GM18861 (cell line): ENCODE data around the gene BCAM.
"Not testable (repeated sequence)": the region's sequence is repeated elsewhere in the genome, so short reads cannot be mapped to it uniquely, and the experiment has no call there.

Source experiments
- ATAC-seq: cut with Tn5 transposase; IDR thresholded peaks from one replicate; pipeline ENCODE4 v1.9.1; 2021; ENCODE audit not compliant: unreplicated experiment

The BCAM gene

DNA sequence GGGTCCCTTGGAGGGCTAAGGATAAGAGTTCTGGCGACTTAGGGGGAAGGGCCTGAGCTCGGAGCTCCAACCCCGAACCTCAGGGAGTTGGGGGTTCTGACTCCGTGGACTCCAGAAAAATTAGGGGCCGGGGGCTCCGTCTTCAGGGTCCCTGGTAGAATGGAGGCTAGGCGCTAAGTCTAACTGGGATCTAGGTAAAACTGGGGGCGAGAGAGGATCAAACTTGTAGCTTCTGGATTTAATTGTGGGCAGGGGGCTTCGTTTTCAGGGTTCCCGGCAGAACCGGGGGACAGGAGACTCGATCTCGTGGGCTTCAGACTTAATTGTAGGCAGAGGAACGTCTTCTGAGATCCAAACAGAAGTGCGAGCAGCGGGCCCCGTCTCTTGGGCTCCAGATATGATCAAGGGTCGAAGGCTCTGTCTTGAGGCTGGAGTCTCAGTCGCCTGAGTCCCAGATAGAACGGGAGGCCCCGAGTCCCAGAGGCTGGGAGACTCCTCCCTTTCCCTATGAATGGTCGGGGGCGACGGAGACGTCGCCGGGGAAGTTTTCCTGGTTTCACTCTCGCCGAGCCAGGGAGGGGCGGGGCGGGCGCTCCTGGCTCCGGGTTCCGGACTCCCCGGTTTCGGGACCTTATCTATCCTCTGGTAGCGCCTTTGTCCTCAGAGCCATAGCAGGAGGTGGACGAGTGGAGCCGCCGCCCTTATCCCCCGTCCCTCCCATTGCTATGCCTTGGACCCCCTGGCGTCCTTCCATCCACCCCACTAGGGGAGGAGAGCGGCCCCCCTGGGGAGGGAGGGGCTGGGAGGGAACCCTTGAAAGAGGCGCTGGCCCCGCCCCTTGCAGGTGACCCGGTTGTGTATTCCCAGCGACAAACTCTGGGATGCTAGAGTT is 38.5 kb downstream of the BCAM start:
- ATAC-seq = no peak

DNA sequence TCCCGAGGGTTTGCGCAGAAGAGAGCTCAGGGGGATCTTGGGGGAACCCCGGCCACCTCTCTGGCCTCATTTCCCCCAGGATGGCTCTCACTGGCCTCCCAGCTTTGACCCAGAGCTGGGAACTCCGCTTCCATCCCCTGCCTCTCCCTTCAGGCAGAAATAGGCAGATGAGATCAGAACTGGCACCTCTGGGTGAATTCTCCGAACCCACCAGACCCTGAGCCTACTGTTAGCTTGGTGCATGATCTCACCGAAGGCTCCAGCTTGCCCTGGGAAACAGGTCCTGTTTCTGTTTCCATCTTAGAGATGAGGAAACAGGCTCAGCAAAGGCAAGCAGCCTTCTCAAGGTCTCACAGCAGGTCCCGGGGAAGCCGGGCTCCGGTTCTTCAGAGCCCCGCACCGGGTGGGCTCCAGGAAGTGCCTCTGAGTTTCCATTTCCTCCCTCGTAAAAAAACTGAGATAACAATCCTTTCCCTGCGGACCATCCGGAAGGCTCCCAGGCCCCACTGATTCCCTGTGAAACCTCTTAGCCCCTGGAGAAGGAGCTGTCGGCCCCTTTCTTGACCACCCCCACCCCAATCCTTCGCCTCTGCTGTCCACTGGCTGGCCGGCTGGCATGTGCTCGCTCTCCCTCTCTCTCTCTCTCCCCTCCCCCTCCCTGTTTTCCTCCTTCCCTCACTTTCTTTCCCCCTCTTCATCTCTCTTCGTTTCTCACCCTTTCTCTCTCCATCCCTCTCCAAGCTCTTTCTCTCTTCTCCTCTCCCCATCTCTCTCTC is 39.3 kb downstream of the BCAM start:
- ATAC-seq = no peak

DNA sequence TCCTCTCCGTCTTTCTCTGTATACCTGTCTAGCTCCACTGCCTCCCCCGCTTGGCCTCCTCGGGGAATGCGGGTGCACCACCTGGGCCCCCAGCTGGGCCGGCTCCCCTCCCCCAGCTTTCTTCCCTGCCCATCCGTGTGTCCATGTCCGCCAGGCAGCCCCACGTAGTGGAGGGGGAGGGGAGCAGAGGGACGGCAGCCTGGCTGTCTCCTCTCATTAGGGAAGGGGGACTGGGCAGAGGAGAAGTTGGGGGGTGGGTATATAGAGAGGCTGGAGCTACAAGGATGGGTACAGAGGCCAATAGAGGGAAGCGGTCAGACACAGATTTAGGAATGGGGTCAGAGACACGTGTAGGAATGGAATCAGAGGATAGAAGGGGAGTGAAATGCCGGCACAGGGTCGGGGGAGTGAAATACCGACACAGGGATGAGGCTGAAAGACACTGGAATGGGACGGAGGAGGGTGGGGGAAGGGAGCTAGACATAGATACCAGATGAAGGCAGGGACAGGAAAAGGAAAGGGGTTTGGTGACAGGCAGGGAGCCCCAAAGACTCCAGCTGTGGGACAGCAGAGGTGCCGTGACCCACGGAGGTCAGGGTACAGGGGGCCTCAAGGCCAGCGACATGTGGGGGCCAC is 40.0 kb downstream of the BCAM start:
- no peak for ATAC-seq

DNA sequence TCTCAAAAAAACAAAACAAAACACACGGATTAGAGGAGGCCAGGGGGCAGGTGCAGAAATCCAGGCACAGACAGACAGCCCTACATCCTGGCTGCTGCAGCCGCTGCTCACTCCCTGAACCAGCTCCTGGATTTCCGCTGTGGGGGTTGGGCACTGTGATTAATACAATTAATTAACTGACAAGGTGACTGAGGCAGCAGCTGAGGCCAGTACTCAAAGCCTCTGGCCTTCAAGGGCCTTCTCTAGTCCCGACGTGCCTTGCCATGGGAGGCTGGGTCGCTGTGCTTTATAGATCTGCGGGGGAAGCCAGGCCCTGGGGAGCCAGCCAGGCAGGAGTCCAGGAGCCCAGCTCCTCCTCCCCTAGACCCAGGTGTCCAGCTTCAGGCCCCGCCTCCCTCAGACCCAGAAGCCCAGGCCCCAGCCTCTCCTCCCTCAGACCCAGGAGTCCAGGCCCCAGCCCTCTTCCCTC is 41.8 kb downstream of the BCAM start:
- no peak for ATAC-seq

DNA sequence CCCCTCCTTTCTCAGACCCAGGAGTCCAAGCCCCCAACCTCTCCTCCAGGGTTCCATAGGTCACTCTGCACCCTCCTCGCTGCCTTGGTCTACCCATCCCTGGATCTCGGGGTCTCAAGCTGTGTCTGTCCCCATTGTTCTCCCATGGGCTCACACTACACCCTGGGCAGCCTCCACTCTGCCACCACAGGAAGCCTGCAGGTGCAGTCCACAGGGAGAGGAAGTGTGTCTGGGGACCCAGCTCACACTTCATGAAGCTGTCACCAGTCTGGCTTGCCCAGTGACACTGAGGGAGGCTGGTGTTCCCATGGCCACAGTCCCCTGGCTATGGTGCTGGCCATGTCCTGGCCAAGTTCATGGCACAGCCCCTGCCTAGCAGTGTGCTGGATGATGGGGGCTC is 42.5 kb downstream of the BCAM start:
- no peak for ATAC-seq

DNA sequence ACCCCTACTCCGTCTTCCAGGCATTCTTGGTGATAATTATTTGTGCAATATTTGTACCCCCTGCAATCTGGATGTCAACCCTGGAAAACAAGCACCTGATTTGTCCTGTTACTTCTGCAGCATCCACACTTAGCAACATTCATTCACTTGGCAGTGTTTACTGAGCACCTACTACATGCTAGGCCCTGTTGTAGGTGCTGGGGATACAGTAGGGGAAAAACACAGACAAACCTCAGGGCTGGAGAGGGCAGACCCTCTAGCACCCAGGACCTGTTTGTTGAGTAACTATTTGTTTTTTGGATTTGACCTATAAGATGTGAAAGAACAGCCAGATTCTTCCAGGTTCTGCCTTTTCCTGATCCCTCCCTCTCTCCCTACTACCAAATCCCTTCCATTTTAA is 46.7 kb downstream of the BCAM start:
- ATAC-seq = no peak

DNA sequence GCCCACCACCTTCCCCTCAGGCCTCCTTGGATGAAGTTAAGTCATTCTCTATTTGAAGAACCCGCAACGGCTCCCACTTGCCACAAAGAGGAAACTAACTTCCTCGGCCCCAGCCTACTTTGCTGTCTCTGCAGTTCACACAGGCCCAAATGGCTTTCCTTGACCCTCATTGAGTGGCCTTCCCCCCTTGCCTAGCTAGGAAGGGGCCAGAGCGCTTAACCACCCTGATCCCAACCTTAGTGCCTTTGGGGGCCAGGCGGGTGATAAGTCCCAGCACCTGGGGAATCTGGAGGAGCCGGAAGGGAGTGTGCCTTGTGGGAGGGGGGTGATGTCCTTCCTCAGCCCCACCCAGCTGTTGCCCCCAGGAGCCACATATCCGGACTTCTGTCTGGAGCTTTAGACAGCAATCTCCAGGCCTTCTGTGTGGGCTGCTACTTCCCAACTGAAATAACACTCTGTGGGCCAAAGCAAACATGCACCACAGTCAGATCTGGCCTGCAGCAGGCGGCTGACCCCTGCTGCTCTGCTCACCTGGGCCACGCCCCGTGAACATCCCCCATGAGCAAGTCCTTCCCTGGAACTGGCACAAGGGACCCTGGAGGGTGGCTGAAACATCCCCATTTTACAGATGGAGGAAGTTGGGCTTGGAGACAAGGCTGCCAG is 47.6 kb downstream of the BCAM start:
- no peak for ATAC-seq

DNA sequence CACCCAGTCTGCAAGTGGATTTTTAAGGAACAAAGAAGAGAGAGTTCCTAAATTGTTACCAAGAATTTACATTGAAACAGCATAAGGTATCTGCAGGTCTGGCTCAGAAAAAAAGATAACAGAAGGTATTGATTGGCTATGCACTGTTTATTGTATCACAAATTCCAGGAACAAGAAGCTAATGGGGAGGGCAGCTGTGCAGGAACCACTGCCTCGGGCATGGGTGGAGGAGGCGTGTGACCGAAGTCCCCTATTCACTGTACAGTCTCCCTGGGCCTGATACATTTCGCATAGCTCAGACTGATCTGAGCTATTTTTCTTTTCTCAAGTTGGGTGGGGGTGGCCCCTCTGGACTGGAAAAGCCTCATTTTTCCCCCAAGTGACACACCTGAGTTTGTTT is 48.9 kb downstream of the BCAM start:
- ATAC-seq = no peak

DNA sequence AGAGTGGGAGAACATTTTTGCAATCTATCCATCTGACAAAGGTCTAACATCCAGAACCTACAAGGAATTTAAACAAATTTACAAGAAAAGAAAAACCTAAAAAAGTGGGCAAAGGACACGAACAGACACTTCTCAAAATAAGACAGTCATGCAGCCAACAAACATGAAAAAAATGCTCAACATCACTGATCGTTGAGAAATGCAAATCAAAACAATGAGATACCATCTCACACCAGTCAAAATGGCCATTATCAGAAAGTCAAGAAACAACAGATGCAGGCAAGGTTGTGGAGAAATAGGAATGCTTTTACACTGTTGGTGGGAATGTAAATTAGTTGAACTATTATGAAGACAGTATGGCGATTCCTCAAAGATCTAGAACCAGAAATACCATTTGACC is 52.7 kb downstream of the BCAM start:
- not testable (repeated sequence) for ATAC-seq

DNA sequence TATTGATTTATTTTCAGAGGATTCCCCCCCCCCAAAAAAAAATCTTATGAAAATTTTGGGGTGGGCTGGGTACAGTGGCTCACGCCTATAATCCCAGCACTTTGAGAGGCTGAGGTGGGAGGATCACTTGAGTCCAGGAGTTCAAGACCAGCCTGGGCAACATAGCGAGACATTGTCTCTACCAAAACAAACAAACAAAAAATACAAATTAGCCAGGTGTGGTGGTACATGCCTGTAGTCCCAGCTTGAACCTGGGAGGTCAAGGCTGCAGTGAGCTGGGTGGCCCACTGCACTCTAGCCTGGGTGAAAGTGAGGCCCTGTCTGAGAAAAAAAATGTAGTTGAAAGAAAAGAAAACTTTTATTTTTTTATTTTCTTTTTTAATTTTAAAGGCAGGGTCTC is 55.1 kb downstream of the BCAM start:
- ATAC-seq = no peak

DNA sequence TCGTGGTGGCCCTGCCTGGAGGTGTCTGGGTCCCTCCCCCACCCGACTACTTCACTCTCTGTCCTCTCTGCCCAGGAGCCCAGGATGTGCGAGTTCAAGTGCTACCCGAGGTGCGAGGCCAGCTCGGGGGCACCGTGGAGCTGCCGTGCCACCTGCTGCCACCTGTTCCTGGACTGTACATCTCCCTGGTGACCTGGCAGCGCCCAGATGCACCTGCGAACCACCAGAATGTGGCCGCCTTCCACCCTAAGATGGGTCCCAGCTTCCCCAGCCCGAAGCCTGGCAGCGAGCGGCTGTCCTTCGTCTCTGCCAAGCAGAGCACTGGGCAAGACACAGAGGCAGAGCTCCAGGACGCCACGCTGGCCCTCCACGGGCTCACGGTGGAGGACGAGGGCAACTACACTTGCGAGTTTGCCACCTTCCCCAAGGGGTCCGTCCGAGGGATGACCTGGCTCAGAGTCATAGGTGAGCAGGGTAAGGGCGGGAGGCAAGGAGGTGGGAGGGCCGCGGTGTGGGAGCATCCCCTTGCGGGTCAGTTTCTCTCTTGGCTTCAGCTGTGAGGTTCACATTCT is 56.4 kb downstream of the BCAM start:
- no peak for ATAC-seq

DNA sequence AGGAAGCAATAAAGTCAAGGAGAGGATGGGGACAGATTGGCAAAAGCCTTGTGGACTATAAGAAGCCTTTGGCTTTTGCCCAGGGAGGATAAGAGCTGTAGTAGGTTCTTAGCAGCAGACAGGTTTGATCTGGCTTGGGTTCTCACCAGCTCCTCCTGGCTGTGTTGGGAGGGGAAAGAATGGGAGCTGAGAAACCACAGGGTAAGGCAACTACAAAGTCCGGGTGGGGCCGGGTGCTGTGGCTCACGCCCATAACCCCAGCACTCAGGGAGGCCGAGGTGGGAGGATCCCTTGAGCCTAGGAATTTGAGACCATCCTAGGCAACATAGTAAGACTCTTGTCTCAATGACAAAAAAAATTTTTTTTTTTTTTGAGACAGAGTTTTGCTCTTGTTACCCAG is 57.8 kb downstream of the BCAM start:
- ATAC-seq = no peak

DNA sequence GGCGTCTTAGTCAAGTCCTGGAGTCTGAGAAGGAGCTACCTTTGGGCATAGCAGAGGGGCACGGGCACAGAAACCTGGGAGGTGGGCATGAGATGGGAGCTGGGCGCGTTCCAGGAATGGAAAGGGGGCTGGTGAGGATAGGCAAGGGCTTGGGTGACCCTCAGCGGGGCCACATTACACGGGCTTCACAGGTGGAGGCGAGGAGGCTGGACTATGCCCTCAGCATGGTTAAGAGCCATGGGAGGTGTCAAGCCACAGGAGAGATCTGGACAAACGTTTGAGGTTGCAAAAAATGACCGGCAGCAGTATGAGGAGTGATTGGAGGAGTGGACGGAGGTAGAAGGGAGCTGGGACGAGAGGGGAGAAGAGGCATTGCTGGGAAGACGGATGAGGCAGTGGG is 58.7 kb downstream of the BCAM start:
- ATAC-seq = no peak

DNA sequence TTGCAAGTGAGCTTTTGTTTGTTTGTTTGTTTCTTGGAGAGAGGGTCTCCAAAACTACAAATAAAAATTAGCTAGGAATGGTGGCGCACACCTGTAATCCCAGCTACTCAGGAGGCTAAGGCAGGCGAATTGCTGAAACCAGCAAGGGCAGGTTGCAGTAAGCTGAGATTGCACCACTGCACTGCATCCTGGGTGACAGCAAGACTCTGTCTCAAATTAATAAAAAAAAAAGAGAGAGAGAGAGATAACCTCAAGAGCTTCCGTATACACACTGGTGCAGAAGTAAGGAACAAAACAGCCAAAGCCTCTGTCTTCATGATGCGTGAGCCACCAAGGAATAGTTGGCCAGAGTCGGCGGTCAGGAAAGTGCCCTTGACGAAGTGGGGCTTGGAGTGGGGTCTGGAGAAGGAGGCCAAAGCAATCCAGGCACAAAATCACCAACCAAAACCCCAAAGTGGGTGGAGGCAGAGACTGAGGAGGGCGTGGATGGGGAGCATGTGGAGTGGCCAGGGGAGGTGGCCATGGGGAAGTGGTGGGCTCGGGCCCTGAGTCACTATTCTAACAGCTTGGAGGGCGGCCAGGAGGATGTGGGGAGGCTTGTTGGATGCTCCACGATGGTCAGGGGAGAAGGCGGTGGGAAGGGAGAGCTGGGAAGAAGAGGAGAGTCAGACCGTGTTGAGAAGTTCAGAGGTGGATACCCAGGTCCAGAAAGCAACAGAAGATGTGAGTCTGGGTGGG is 61.0 kb downstream of the BCAM start:
- ATAC-seq = no peak
